Panc1 (cell line): ENCODE results near the gene SYNM. TPM values are rescaled to one million over a fixed set of nuclear protein-coding genes. Genes with fewer than 3 reads are reported as not detected.

Source experiments
- ATAC-seq: fragments of 200-7000 bp; cut with Tn5 transposase; 2 replicates; pipeline ENCODE4 v1.9.1; 2020; ENCODE audit warnings: mild to moderate bottlenecking, moderate library complexity
- BruUV-seq: library from RNA; stranded (reverse); fragments of 400-500 nt; replicated peaks from 2 replicates; lab custom pipeline; 2021; lab: Mats Ljungman, UMichigan
- CTCF ChIA-PET: fragments of 300-600 bp; sonication (Branson Sonifier 250); formaldehyde crosslinking; loops from one replicate; lab custom pipeline; 2022; ENCODE audit warnings: antibody characterized with exemption; lab: Charles Lee
- POLR2A ChIA-PET: fragments of 300-600 bp; sonication (Branson Sonifier 250); formaldehyde crosslinking; loops from one replicate; lab custom pipeline; 2022; ENCODE audit warnings: antibody characterized with exemption; lab: Charles Lee
- DNase-seq: peaks from one replicate; pipeline ENCODE4 v3.0.0-alpha.2; 2010; ENCODE audit warnings: low read depth, low spot score
- H3K27ac ChIP-seq: 2 replicates; pipeline ENCODE4 v1.5.1; 2011; ENCODE audit warnings: mild to moderate bottlenecking, low read length, inconsistent platforms
- H3K27me3 ChIP-seq: fragments of 200-500 bp; sonication (Bioruptor generic); 2 replicates; pipeline ENCODE4 v1.6.0; 2014; ENCODE audit warnings: low read length, inconsistent platforms; ENCODE audit not compliant: control insufficient read depth, insufficient read depth
- H3K36me3 ChIP-seq: fragments of 200-500 bp; sonication (Bioruptor generic); 2 replicates; pipeline ENCODE4 v1.5.1; 2014; ENCODE audit warnings: inconsistent platforms, mild to moderate bottlenecking, low read length, moderate library complexity; ENCODE audit not compliant: control insufficient read depth, insufficient read depth
- H3K4me1 ChIP-seq: 2 replicates; pipeline ENCODE4 v1.5.1; 2011; ENCODE audit warnings: inconsistent platforms, mild to moderate bottlenecking, low read length, moderate library complexity; ENCODE audit not compliant: control insufficient read depth, insufficient read depth
- H3K4me3 ChIP-seq, 2 experiments: 2 replicates each; pipeline ENCODE4 v1.5.1; 2011 to 2012; ENCODE audit warnings: low read depth in 2 of 2, low read length in 2 of 2, mild to moderate bottlenecking in 2 of 2, inconsistent platforms in 1 of 2, moderate library complexity in 1 of 2
- H3K9me3 ChIP-seq: fragments of 200-500 bp; sonication (Bioruptor generic); 2 replicates; pipeline ENCODE4 v1.5.1; 2014; ENCODE audit warnings: low read depth, mild to moderate bottlenecking, inconsistent platforms, low read length, moderate library complexity; ENCODE audit not compliant: control insufficient read depth, insufficient read depth
- POLR2AphosphoS5 ChIP-seq: IDR thresholded peaks from 2 replicates; pipeline ENCODE4 v1.6.1; 2012; ENCODE audit warnings: mild to moderate bottlenecking, low read depth, low read length, moderate library complexity
- SIN3A ChIP-seq: IDR thresholded peaks from 2 replicates; pipeline ENCODE4 v1.6.1; 2012; ENCODE audit warnings: low read depth, mild to moderate bottlenecking, low read length, moderate library complexity, borderline replicate concordance; ENCODE audit not compliant: insufficient read depth
- TCF7L2 ChIP-seq: IDR thresholded peaks from 2 replicates; pipeline ENCODE4 v1.6.1; 2011; ENCODE audit warnings: mild to moderate bottlenecking, low read depth, low read length, inconsistent platforms
- in situ Hi-C: cut with HindIII; loops from 2 replicates; pipeline ENCODE4 v1.10.0; 2016; ENCODE audit warnings: low sequenced_read_pairs, low pct_unique_long_range_greater_than_20kb
- intact Hi-C: fragments of 100-400 bp; cut with micrococcal nuclease; formaldehyde crosslinking; loops from one replicate; pipeline ENCODE4 v1.10.0; 2022; ENCODE audit not compliant: unreplicated experiment
- total RNA-seq: library from RNA; stranded (reverse); gene quantifications from one replicate; pipeline ENCODE4 v1.2.1, GENCODE V29; 2021; ENCODE audit not compliant: unreplicated experiment
- TF ChIP-seq, protein P1 (sequence below), 2 experiments: IDR thresholded peaks; 2 replicates each; pipeline ENCODE4 v1.6.1; 2011 to 2012; ENCODE audit warnings: low read depth in 2 of 2, control low read depth in 1 of 2, low read length in 1 of 2, mild to moderate bottlenecking in 1 of 2, moderate library complexity in 1 of 2; ENCODE audit not compliant: insufficient read depth in 1 of 2
- TF ChIP-seq, protein P2 (sequence below): fragments of 450-650 bp; IDR thresholded peaks from 2 replicates; pipeline ENCODE4 v1.5.1; 2017; ENCODE audit warnings: mild to moderate bottlenecking

Gene SYNM
- total RNA-seq, 1 experiment from 2014 or later, result 38.9 TPM

DNA sequence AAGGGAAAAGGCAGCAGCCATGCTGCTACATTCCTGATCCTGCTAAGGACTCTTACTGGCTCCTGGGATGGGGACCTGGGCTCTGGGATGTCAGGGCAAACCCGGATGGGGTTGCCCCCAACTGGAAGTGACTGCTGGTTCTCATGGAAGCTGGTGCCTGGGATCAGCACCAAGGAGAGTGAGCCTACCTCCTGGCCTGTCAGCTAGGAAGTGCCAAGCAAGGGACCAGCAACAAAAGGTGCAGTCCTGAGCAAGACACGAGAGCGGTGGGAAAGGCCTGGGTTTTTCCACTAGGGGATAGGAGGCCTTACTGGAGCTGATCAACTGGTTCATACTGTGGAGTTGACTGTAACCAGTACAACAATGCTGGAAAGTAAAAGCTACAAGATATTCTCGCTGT, 47.9 kb upstream of the SYNM start:
- Histone ChIP-seq H3K27me3 (no peaks in the 10 kb centered on the region), H3K27ac (no peak overlapping the region), H3K4me1 (peaks cover 7% of the 10 kb centered on the region; the same call in 1 of the 2 replicates), H3K36me3 (no peaks in the 10 kb centered on the region), H3K9me3 (no peaks in the 10 kb centered on the region), H3K4me3 (no peak overlapping the region)
- intact Hi-C loops, result loop anchor here (10.0 kb wide), 1 partner anchor 112 kb away; no protein-coding TSS in a partner anchor
- CTCF ChIA-PET, result interaction anchor here (0.7 kb wide), 1 partner anchor 533 kb away, joined by 6 read pairs; no protein-coding TSS in a partner anchor
- BruUV-seq, result no TSS peak
- ATAC-seq, result no peak
- no peak for DNase-seq
- POLR2A ChIA-PET, result no interaction called here
- TF ChIP-seq POLR2AphosphoS5, result no peak
- TF ChIP-seq, protein P1, sequence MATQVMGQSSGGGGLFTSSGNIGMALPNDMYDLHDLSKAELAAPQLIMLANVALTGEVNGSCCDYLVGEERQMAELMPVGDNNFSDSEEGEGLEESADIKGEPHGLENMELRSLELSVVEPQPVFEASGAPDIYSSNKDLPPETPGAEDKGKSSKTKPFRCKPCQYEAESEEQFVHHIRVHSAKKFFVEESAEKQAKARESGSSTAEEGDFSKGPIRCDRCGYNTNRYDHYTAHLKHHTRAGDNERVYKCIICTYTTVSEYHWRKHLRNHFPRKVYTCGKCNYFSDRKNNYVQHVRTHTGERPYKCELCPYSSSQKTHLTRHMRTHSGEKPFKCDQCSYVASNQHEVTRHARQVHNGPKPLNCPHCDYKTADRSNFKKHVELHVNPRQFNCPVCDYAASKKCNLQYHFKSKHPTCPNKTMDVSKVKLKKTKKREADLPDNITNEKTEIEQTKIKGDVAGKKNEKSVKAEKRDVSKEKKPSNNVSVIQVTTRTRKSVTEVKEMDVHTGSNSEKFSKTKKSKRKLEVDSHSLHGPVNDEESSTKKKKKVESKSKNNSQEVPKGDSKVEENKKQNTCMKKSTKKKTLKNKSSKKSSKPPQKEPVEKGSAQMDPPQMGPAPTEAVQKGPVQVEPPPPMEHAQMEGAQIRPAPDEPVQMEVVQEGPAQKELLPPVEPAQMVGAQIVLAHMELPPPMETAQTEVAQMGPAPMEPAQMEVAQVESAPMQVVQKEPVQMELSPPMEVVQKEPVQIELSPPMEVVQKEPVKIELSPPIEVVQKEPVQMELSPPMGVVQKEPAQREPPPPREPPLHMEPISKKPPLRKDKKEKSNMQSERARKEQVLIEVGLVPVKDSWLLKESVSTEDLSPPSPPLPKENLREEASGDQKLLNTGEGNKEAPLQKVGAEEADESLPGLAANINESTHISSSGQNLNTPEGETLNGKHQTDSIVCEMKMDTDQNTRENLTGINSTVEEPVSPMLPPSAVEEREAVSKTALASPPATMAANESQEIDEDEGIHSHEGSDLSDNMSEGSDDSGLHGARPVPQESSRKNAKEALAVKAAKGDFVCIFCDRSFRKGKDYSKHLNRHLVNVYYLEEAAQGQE (IDR thresholded peaks at IDR 0.05; ENCODE audit: insufficient read depth in 1 of 2, low read depth in 2 of 2, low read length in 1 of 2), result peak; percentile 70 to 77
- TF ChIP-seq, protein P2, sequence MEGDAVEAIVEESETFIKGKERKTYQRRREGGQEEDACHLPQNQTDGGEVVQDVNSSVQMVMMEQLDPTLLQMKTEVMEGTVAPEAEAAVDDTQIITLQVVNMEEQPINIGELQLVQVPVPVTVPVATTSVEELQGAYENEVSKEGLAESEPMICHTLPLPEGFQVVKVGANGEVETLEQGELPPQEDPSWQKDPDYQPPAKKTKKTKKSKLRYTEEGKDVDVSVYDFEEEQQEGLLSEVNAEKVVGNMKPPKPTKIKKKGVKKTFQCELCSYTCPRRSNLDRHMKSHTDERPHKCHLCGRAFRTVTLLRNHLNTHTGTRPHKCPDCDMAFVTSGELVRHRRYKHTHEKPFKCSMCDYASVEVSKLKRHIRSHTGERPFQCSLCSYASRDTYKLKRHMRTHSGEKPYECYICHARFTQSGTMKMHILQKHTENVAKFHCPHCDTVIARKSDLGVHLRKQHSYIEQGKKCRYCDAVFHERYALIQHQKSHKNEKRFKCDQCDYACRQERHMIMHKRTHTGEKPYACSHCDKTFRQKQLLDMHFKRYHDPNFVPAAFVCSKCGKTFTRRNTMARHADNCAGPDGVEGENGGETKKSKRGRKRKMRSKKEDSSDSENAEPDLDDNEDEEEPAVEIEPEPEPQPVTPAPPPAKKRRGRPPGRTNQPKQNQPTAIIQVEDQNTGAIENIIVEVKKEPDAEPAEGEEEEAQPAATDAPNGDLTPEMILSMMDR, result no peak
- in situ Hi-C loops, result no loop called here

DNA sequence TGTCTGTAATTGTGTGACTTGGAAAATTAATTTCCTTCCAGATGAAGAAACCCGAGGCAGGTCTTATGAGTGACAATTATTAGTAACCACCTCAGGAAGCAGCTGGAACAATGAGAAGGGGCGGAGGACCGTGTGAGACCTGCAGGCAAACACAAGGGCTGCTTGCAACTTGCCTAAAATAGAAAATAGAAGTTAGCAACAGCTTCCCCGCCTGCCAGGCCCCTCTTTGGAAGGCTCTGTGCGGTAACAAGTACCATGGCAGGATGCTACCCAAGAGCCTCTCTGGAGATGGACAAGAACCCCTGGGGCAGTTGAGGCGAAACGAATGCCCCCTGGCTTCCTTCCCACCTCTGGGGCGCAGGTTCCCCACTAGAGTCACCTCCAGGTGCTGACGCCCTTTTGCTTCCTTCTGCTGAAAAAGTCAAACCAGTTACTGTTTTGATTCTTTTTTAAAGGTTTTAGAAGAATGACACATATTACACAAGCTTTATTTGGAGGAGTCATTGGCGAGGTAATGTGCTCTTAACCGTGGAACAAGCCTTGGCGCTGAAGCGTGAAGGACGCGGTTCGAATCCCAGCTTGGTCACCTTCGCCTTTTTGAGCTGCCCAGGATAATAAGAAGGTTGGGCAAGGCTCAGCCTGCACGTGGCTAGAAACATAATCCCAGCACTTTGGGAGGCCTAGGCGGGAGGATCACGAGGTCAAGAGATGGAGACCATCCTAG, 47.0 kb upstream of the SYNM start:
- in situ Hi-C loops, result no loop called here
- no peaks in the 10 kb centered on the region for H3K9me3 ChIP-seq
- CTCF ChIA-PET, result interaction anchor here (0.6 to 1.2 kb wide), 6 partner anchors 11 to 615 kb away, joined by 3 read pairs; no protein-coding TSS in a partner anchor
- no peak for ATAC-seq
- H3K27me3 ChIP-seq, result no peaks in the 10 kb centered on the region
- intact Hi-C loops, result loop anchor here (10.0 kb wide), 1 partner anchor 113 kb away; no protein-coding TSS in a partner anchor
- TF ChIP-seq TCF7L2 (no peak), POLR2AphosphoS5 (no peak), SIN3A (no peak)
- TF ChIP-seq, protein P2, result no peak
- TF ChIP-seq, protein P1 (IDR thresholded peaks at IDR 0.05; ENCODE audit: insufficient read depth in 1 of 2, low read depth in 2 of 2, low read length in 1 of 2), result no peak
- peaks cover 7% of the 10 kb centered on the region; the same call in 1 of the 2 replicates for H3K4me1 ChIP-seq
- no peak overlapping the region for H3K4me3 ChIP-seq
- no peak for DNase-seq
- peak overlapping the region; percentile 37; the same call in 1 of the 2 replicates for H3K27ac ChIP-seq
- no TSS peak for BruUV-seq
- POLR2A ChIA-PET, result interaction anchor here (1.0 kb wide), 1 partner anchor 191 kb away, joined by 7 read pairs; no protein-coding TSS in a partner anchor
- H3K36me3 ChIP-seq, result no peaks in the 10 kb centered on the region
